ENCODE measurements around the gene STK17A. TPM values are rescaled to one million over a fixed set of nuclear protein-coding genes. Genes with fewer than 3 reads are reported as not detected.

STK17A gene
- total and polyA plus RNA-seq, 2 of the 8 experiments (the other 6 are each of a cell fraction or from before 2014, with no cell fraction given), result 2.2 to 12.2 TPM

- TF ChIP-seq, protein P1, sequence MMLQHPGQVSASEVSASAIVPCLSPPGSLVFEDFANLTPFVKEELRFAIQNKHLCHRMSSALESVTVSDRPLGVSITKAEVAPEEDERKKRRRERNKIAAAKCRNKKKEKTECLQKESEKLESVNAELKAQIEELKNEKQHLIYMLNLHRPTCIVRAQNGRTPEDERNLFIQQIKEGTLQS (IDR thresholded peaks at IDR 0.05; ENCODE audit: insufficient read depth, low read depth, low read length), result no peak
- TF ChIP-seq POU5F1 (IDR thresholded peaks at IDR 0.05; ENCODE audit: low read depth, low read length) (no peak), SP1 (IDR thresholded peaks at IDR 0.05; ENCODE audit: low read depth, low read length) (no peak), RNF2 (IDR thresholded peaks at IDR 0.05; ENCODE audit: borderline replicate concordance, low read depth, low read length, missing control alignments, poor library complexity, severe bottlenecking) (no peak), RXRA (IDR thresholded peaks at IDR 0.05; ENCODE audit: insufficient read depth, low read depth, low read length) (no peak), PHF8 (conservative IDR thresholded peaks at IDR 0.05; ENCODE audit: low read depth, low read length) (peak; percentile 8; the same call in 1 of the 2 replicates), SUZ12 (IDR thresholded peaks at IDR 0.05; ENCODE audit: low read length) (peak; percentile 36; the same call in 1 of the 2 replicates), EP300 (IDR thresholded peaks at IDR 0.05; ENCODE audit: borderline replicate concordance in 1 of 2, low read depth in 2 of 2, low read length in 2 of 2) (no peak), SIRT6 (IDR thresholded peaks at IDR 0.05; ENCODE audit: low read length) (no peak), JUND (IDR thresholded peaks at IDR 0.05; ENCODE audit: low read length) (no peak), CTCF (IDR thresholded peaks at IDR 0.05; ENCODE audit: control extremely low read depth in 1 of 3, insufficient read depth in 1 of 3, low read depth in 1 of 3, low read length in 3 of 3) (no peak), CHD1 (IDR thresholded peaks at IDR 0.05; ENCODE audit: low read depth, low read length) (no peak), RFX5 (IDR thresholded peaks at IDR 0.05; ENCODE audit: borderline replicate concordance, low read depth, low read length) (no peak), RBBP5 (IDR thresholded peaks at IDR 0.05; ENCODE audit: borderline replicate concordance, low read depth, low read length) (no peak), CEBPB (IDR thresholded peaks at IDR 0.05; ENCODE audit: low read depth, low read length) (no peak), EGR1 (IDR thresholded peaks at IDR 0.05; ENCODE audit: borderline replicate concordance, low read depth, low read length) (no peak), MAFK (IDR thresholded peaks at IDR 0.05; ENCODE audit: low read depth, low read length) (no peak)
- TF ChIP-seq, protein P2, sequence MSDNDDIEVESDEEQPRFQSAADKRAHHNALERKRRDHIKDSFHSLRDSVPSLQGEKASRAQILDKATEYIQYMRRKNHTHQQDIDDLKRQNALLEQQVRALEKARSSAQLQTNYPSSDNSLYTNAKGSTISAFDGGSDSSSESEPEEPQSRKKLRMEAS (IDR thresholded peaks at IDR 0.05), result peak; percentile 55
- TF ChIP-seq, protein P3, sequence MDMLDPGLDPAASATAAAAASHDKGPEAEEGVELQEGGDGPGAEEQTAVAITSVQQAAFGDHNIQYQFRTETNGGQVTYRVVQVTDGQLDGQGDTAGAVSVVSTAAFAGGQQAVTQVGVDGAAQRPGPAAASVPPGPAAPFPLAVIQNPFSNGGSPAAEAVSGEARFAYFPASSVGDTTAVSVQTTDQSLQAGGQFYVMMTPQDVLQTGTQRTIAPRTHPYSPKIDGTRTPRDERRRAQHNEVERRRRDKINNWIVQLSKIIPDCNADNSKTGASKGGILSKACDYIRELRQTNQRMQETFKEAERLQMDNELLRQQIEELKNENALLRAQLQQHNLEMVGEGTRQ (IDR thresholded peaks at IDR 0.05; ENCODE audit: low read length), result no peak
Observed at GRCh38 chr7:43583424-43584194, 701 bp downstream of the STK17A start (continued).
